ENCODE measurements around the gene LRRC45. TPM values are rescaled to one million over a fixed set of nuclear protein-coding genes. Genes with fewer than 3 reads are reported as not detected.

LRRC45 gene
- total and polyA plus RNA-seq, 9 of the 15 experiments (the other 6 are each of a cell fraction or from before 2014, with no cell fraction given): 3.5 to 21.5 (median 11.2) TPM; not detected in 2

DNA sequence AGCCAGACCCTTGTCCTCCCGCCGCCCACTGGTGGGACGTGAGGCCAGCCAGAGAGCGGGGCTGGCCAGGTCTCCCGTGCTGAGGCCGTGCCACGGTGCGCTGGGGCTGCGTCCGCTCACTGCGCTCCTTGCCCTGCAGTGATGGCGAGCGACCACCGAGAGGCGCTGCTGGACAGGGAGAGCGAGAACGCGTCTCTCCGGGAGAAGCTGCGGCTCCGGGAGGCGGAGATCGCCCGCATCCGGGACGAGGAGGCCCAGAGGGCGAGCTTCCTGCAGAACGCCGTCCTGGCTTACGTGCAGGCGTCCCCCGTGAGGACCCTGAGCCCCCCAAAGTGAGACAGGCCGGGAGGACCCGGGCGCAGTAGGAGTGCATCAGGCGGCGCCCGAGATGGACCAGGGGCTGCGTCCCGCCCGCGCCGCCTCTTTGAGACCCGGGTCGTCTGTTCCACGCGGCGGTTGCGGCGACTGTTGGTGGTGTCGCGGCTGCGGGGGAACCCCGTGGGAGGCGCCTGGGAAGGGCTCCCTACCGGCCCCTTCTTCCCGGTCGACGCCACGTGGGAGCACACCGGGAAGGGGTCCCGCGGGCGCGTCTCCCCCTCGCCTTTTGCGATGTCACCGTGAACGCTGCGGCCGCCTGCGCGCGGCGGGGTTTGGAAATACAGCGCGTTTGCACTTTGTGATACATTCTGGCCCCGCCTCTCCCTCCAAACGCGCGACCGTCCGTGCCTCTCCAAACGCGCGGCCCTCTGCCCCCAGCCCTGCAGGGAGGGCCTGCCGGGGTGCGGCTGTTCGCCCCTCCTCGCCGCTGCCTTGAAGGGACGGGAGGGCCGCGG is 7.6 kb downstream of the LRRC45 start (continued):
- peak; percentile 35; the same call in 1 of the 2 replicates for TF ChIP-seq PHF8 (IDR thresholded peaks at IDR 0.05; ENCODE audit: borderline replicate concordance, low read length)
- peak; percentile 84 for TF ChIP-seq RB1 (IDR thresholded peaks at IDR 0.05; ENCODE audit: low read depth)
- TF ChIP-seq RBFOX2 (IDR thresholded peaks at IDR 0.05; ENCODE audit: low read depth, low read length): peak; percentile 77
- no peak for TF ChIP-seq SP2 (IDR thresholded peaks at IDR 0.05; ENCODE audit: extremely low read depth, low read depth, low read length, poor library complexity, severe bottlenecking)
- peak; percentile 63 for TF ChIP-seq BHLHE40 (IDR thresholded peaks at IDR 0.05; ENCODE audit: low read length)
- no peak for TF ChIP-seq ZNF551 (CRISPR knock-in tag; IDR thresholded peaks at IDR 0.05)
- TF ChIP-seq NCOA2 (IDR thresholded peaks at IDR 0.05; ENCODE audit: partially characterized antibody in 2 of 2): no peak
- TF ChIP-seq BCOR (IDR thresholded peaks at IDR 0.05): peak; percentile 56
- TF ChIP-seq KLF1 (tag; IDR thresholded peaks at IDR 0.05): no peak
- TF ChIP-seq KAT2B (IDR thresholded peaks at IDR 0.05; ENCODE audit: low read depth, low read length): no peak
- TF ChIP-seq, protein P1, sequence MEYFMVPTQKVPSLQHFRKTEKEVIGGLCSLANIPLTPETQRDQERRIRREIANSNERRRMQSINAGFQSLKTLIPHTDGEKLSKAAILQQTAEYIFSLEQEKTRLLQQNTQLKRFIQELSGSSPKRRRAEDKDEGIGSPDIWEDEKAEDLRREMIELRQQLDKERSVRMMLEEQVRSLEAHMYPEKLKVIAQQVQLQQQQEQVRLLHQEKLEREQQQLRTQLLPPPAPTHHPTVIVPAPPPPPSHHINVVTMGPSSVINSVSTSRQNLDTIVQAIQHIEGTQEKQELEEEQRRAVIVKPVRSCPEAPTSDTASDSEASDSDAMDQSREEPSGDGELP (CRISPR knock-in tag; IDR thresholded peaks at IDR 0.05; ENCODE audit: borderline replicate concordance): peak; percentile 59
- TF ChIP-seq ZNF780A (CRISPR knock-in tag; IDR thresholded peaks at IDR 0.05): no peak
- peak; percentile 89 for TF ChIP-seq SAP30 (IDR thresholded peaks at IDR 0.05; ENCODE audit: borderline replicate concordance, insufficient read depth, low read depth, low read length, poor library complexity, severe bottlenecking)
- TF ChIP-seq DPF2 (IDR thresholded peaks at IDR 0.05): no peak
- no peak for TF ChIP-seq CHCHD3 (CRISPR knock-in tag; IDR thresholded peaks at IDR 0.05)
- no peak for TF ChIP-seq HDGF (IDR thresholded peaks at IDR 0.05)
- no peak for TF ChIP-seq CBX1 (IDR thresholded peaks at IDR 0.05; ENCODE audit: low read depth)
- TF ChIP-seq PCBP1 (IDR thresholded peaks at IDR 0.05; ENCODE audit: low read depth, low read length, poor library complexity, severe bottlenecking): peak; percentile 30
- TF ChIP-seq ZNF197 (CRISPR knock-in tag; IDR thresholded peaks at IDR 0.05; ENCODE audit: low read depth): no peak
- TF ChIP-seq L3MBTL2 (IDR thresholded peaks at IDR 0.05): peak; percentile 74
- TF ChIP-seq, protein P2, sequence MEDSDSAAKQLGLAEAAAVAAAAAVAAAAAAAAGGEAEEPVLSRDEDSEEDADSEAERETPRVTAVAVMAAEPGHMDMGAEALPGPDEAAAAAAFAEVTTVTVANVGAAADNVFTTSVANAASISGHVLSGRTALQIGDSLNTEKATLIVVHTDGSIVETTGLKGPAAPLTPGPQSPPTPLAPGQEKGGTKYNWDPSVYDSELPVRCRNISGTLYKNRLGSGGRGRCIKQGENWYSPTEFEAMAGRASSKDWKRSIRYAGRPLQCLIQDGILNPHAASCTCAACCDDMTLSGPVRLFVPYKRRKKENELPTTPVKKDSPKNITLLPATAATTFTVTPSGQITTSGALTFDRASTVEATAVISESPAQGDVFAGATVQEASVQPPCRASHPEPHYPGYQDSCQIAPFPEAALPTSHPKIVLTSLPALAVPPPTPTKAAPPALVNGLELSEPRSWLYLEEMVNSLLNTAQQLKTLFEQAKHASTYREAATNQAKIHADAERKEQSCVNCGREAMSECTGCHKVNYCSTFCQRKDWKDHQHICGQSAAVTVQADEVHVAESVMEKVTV (CRISPR knock-in tag; IDR thresholded peaks at IDR 0.05): peak; percentile 94
- TF ChIP-seq, protein P3, sequence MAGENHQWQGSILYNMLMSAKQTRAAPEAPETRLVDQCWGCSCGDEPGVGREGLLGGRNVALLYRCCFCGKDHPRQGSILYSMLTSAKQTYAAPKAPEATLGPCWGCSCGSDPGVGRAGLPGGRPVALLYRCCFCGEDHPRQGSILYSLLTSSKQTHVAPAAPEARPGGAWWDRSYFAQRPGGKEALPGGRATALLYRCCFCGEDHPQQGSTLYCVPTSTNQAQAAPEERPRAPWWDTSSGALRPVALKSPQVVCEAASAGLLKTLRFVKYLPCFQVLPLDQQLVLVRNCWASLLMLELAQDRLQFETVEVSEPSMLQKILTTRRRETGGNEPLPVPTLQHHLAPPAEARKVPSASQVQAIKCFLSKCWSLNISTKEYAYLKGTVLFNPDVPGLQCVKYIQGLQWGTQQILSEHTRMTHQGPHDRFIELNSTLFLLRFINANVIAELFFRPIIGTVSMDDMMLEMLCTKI (IDR thresholded peaks at IDR 0.05; ENCODE audit: partially characterized antibody): no peak
- TF ChIP-seq EP300 (IDR thresholded peaks at IDR 0.05; ENCODE audit: low read length): no peak
- TF ChIP-seq ZNF24 (IDR thresholded peaks at IDR 0.05): peak; percentile 34; the same call in 1 of the 2 replicates
- no peak for TF ChIP-seq ILK (tag; IDR thresholded peaks at IDR 0.05; ENCODE audit: borderline replicate concordance, low read depth)
- 0 out of 2 replicates have a peak, but pooled peaks have one; percentile 83 for TF ChIP-seq SRSF1 (IDR thresholded peaks at IDR 0.05; ENCODE audit: low read depth, low read length)
- TF ChIP-seq ZNF174 (CRISPR knock-in tag; IDR thresholded peaks at IDR 0.05): no peak
